RWPE2 (cell line): ENCODE results near the gene CD99.

ENCODE experiments used
- ATAC-seq: fragments of 200-7000 bp; cut with Tn5 transposase; 3 replicates; pipeline ENCODE4 v1.9.1; 2021; ENCODE audit warnings: low read depth
- DNase-seq: peaks from one replicate; pipeline ENCODE4 v3.0.0-alpha.2; 2020; ENCODE audit warnings: low spot score
- H3K27ac ChIP-seq: fragments of 450-650 bp; 2 replicates; pipeline ENCODE4 v1.5.1; 2017; ENCODE audit warnings: mild to moderate bottlenecking; ENCODE audit not compliant: poor library complexity, severe bottlenecking
- H3K27me3 ChIP-seq: fragments of 250-450 bp; sonication (Bioruptor Pico); 2 replicates; pipeline ENCODE4 v1.5.1; 2021; ENCODE audit warnings: mild to moderate bottlenecking, moderate library complexity; ENCODE audit not compliant: insufficient read depth, poor library complexity, severe bottlenecking
- H3K36me3 ChIP-seq: fragments of 250-450 bp; sonication (Bioruptor Pico); 2 replicates; pipeline ENCODE4 v1.5.1; 2020; ENCODE audit warnings: low read depth, mild to moderate bottlenecking, moderate library complexity
- H3K4me1 ChIP-seq: fragments of 250-450 bp; sonication (Bioruptor Pico); 2 replicates; pipeline ENCODE4 v1.5.1; 2021; ENCODE audit warnings: mild to moderate bottlenecking, moderate library complexity; ENCODE audit not compliant: insufficient read depth, poor library complexity, severe bottlenecking
- H3K4me3 ChIP-seq: fragments of 250-450 bp; sonication (Bioruptor Pico); 2 replicates; pipeline ENCODE4 v1.5.1; 2021; ENCODE audit warnings: mild to moderate bottlenecking, moderate library complexity; ENCODE audit not compliant: severe bottlenecking
- H3K9me3 ChIP-seq: fragments of 250-450 bp; sonication (Bioruptor Pico); 2 replicates; pipeline ENCODE4 v1.5.1; 2021; ENCODE audit warnings: mild to moderate bottlenecking, moderate library complexity; ENCODE audit not compliant: severe bottlenecking
- CTCF ChIP-seq: fragments of 450-650 bp; IDR thresholded peaks from one replicate; pipeline ENCODE4 v1.5.1; 2017; ENCODE audit warnings: mild to moderate bottlenecking, moderate library complexity; ENCODE audit not compliant: poor library complexity, severe bottlenecking

The CD99 gene

GRCh38 chrX:2689773-2690666 lies 1.1 kb upstream of the CD99 start:
- no peak for DNase-seq
- Histone ChIP-seq H3K4me1 (peaks cover 14% of the 10 kb centered on the region), H3K36me3 (peaks cover 9% of the 10 kb centered on the region), H3K4me3 (no peak overlapping the region), H3K9me3 (no peaks in the 10 kb centered on the region), H3K27me3 (no peaks in the 10 kb centered on the region), H3K27ac (no peak overlapping the region)
- no peak for ATAC-seq
- no peak for TF ChIP-seq CTCF

- H3K4me1 ChIP-seq: peaks cover 25% of the 10 kb centered on the region
- no peaks in the 10 kb centered on the region for H3K9me3 ChIP-seq
- peaks cover 9% of the 10 kb centered on the region for H3K36me3 ChIP-seq
- no peaks in the 10 kb centered on the region for H3K27me3 ChIP-seq
- TF ChIP-seq CTCF: no peak
- H3K27ac ChIP-seq: peak overlapping the region; percentile 56
- no peak for DNase-seq
- H3K4me3 ChIP-seq: peak overlapping the region; percentile 92
- ATAC-seq: peak; percentile 16
Observed at GRCh38 chrX:2691543-2692220, 587 bp downstream of the CD99 start.

GRCh38 chrX:2692221-2693112 lies 1.4 kb downstream of the CD99 start:
- H3K36me3 ChIP-seq: peaks cover 9% of the 10 kb centered on the region
- H3K27me3 ChIP-seq: no peaks in the 10 kb centered on the region
- DNase-seq (no peak), ATAC-seq (no peak)
- H3K27ac ChIP-seq: peak overlapping the region; percentile 56
- peaks cover 31% of the 10 kb centered on the region for H3K4me1 ChIP-seq
- no peaks in the 10 kb centered on the region for H3K9me3 ChIP-seq
- TF ChIP-seq CTCF: no peak
- peak overlapping the region; percentile 92 for H3K4me3 ChIP-seq

- peaks cover 9% of the 10 kb centered on the region for H3K36me3 ChIP-seq
- peaks cover 40% of the 10 kb centered on the region for H3K4me1 ChIP-seq
- ATAC-seq (no peak), DNase-seq (no peak)
- H3K4me3 ChIP-seq: peak overlapping the region; percentile 92
- TF ChIP-seq CTCF: no peak
- H3K27me3 ChIP-seq: no peaks in the 10 kb centered on the region
- H3K9me3 ChIP-seq: no peaks in the 10 kb centered on the region
- H3K27ac ChIP-seq: peak overlapping the region; percentile 56
Observed at GRCh38 chrX:2693113-2694002, 2.3 kb downstream of the CD99 start.
